WTC11 (cell line): ENCODE data around the gene ELFN1. TPM values are rescaled to one million over a fixed set of nuclear protein-coding genes. Genes with fewer than 3 reads are reported as not detected.

Experiments used
- ATAC-seq: fragments of 200-7000 bp; cut with Tn5 transposase; 2 replicates; pipeline ENCODE4 v1.10.0; 2021; ENCODE audit warnings: mild to moderate bottlenecking, moderate library complexity
- CTCF ChIA-PET: fragments of 300-600 bp; sonication (Branson Sonifier 250); formaldehyde crosslinking; loops from one replicate; lab custom pipeline; 2021; ENCODE audit warnings: antibody characterized with exemption; lab: Charles Lee
- POLR2A ChIA-PET: fragments of 350-600 bp; sonication (Branson Sonifier 250); formaldehyde crosslinking; loops from one replicate; lab custom pipeline; 2021; ENCODE audit warnings: antibody characterized with exemption; lab: Charles Lee
- DNase-seq: peaks from one replicate; pipeline ENCODE4 v3.0.0; 2021; ENCODE audit warnings: low spot score
- H3K27ac Mint-ChIP-seq: 2 replicates; pipeline ENCODE4 v1.8.0; 2021; ENCODE audit warnings: mixed read lengths
- H3K27me3 Mint-ChIP-seq: 2 replicates; pipeline ENCODE4 v1.8.0; 2021; ENCODE audit warnings: low read depth, mild to moderate bottlenecking, moderate library complexity, mixed read lengths
- H3K36me3 Mint-ChIP-seq: 2 replicates; pipeline ENCODE4 v1.8.0; 2021; ENCODE audit warnings: mixed read lengths
- H3K4me1 Mint-ChIP-seq: 2 replicates; pipeline ENCODE4 v1.8.0; 2022; ENCODE audit warnings: mixed read lengths
- H3K4me3 Mint-ChIP-seq: 2 replicates; pipeline ENCODE4 v1.8.0; 2021; ENCODE audit warnings: mild to moderate bottlenecking, moderate library complexity, mixed read lengths
- H3K9me3 Mint-ChIP-seq: 2 replicates; pipeline ENCODE4 v1.8.0; 2021; ENCODE audit warnings: mixed read lengths
- AFF4 ChIP-seq: sonication (generic); formaldehyde crosslinking; IDR thresholded peaks from 2 replicates; pipeline ENCODE4 v1.8.1; 2023; ENCODE audit warnings: mild to moderate bottlenecking, missing genetic modification reagents, borderline replicate concordance
- ATF2 ChIP-seq: sonication (generic); formaldehyde crosslinking; IDR thresholded peaks from 2 replicates; pipeline ENCODE4 v1.8.1; 2022; ENCODE audit warnings: low read depth, missing genetic modification reagents, borderline replicate concordance
- E2F5 ChIP-seq: sonication (generic); formaldehyde crosslinking; IDR thresholded peaks from 2 replicates; pipeline ENCODE4 v1.8.1; 2022; ENCODE audit warnings: mild to moderate bottlenecking, moderate library complexity, missing genetic modification reagents
- ETV6 ChIP-seq: sonication (generic); formaldehyde crosslinking; IDR thresholded peaks from 2 replicates; pipeline ENCODE4 v1.8.1; 2022; ENCODE audit warnings: mild to moderate bottlenecking, missing genetic modification reagents
- GABPB1 ChIP-seq: sonication (generic); formaldehyde crosslinking; IDR thresholded peaks from 2 replicates; pipeline ENCODE4 v1.8.1; 2023; ENCODE audit warnings: mild to moderate bottlenecking, missing genetic modification reagents
- GRHL2 ChIP-seq: fragments of 250-450 bp; sonication (Bioruptor Pico); IDR thresholded peaks from 2 replicates; pipeline ENCODE4 v1.8.0; 2022; ENCODE audit warnings: mild to moderate bottlenecking, moderate library complexity; ENCODE audit not compliant: insufficient replicate concordance, severe bottlenecking
- GTF2I ChIP-seq: fragments of 250-450 bp; sonication (Bioruptor Pico); conservative IDR thresholded peaks from 2 replicates; pipeline ENCODE4 v1.4.0; 2021; ENCODE audit warnings: mild to moderate bottlenecking
- IRF2 ChIP-seq: sonication (generic); formaldehyde crosslinking; IDR thresholded peaks from 2 replicates; pipeline ENCODE4 v1.8.0; 2022; ENCODE audit warnings: low read depth, missing genetic modification reagents, borderline replicate concordance
- JUN ChIP-seq: sonication (generic); formaldehyde crosslinking; IDR thresholded peaks from 2 replicates; pipeline ENCODE4 v1.8.0; 2023; ENCODE audit warnings: mild to moderate bottlenecking, missing genetic modification reagents
- NR2C2 ChIP-seq: sonication (generic); formaldehyde crosslinking; IDR thresholded peaks from 2 replicates; pipeline ENCODE4 v1.8.0; 2022; ENCODE audit warnings: mild to moderate bottlenecking, missing genetic modification reagents
- OVOL2 ChIP-seq: fragments of 250-450 bp; sonication (Bioruptor Pico); IDR thresholded peaks from 2 replicates; pipeline ENCODE4 v1.9.0; 2021; ENCODE audit warnings: mild to moderate bottlenecking, borderline replicate concordance
- SMAD4 ChIP-seq: sonication (generic); formaldehyde crosslinking; IDR thresholded peaks from 2 replicates; pipeline ENCODE4 v1.8.0; 2022; ENCODE audit warnings: mild to moderate bottlenecking, missing genetic modification reagents
- STAT6 ChIP-seq: sonication (generic); formaldehyde crosslinking; conservative IDR thresholded peaks from 2 replicates; pipeline ENCODE4 v1.8.1; 2023; ENCODE audit warnings: mild to moderate bottlenecking, low read depth, missing genetic modification reagents, moderate library complexity
- ZBTB21 ChIP-seq: sonication (generic); formaldehyde crosslinking; IDR thresholded peaks from 2 replicates; pipeline ENCODE4 v1.8.1; 2023; ENCODE audit warnings: mild to moderate bottlenecking, missing genetic modification reagents, borderline replicate concordance
- ZMAT4 ChIP-seq: fragments of 250-450 bp; sonication (Bioruptor Pico); IDR thresholded peaks from 2 replicates; pipeline ENCODE4 v1.9.0; 2021; ENCODE audit warnings: mild to moderate bottlenecking
- ZNF138 ChIP-seq: sonication (generic); formaldehyde crosslinking; conservative IDR thresholded peaks from 2 replicates; pipeline ENCODE4 v1.8.1; 2022; ENCODE audit warnings: mild to moderate bottlenecking, moderate library complexity, missing genetic modification reagents
- ZNF671 ChIP-seq: fragments of 250-450 bp; sonication (Bioruptor Pico); IDR thresholded peaks from 2 replicates; pipeline ENCODE4 v1.8.0; 2021; ENCODE audit warnings: mild to moderate bottlenecking
- ZSCAN18 ChIP-seq: fragments of 250-450 bp; sonication (Bioruptor Pico); IDR thresholded peaks from 2 replicates; pipeline ENCODE4 v2.1.2; 2022; ENCODE audit warnings: mild to moderate bottlenecking, moderate library complexity
- total RNA-seq: library from RNA; stranded (reverse); gene quantifications from 3 replicates; pipeline ENCODE4 v1.2.3, GENCODE V29; 2021

Gene ELFN1
- total RNA-seq, 1 experiment from 2014 or later = 4.6 TPM

- TF ChIP-seq NR2C2 (CRISPR knock-in tag) (no peak), GTF2I (CRISPR knock-in tag) (no peak), ZNF671 (CRISPR knock-in tag) (no peak), E2F5 (no peak), ZSCAN18 (CRISPR knock-in tag) (no peak), STAT6 (CRISPR knock-in tag) (no peak)
- H3K27me3 Mint-ChIP-seq = no peaks in the 10 kb centered on the region; the same call in 1 of the 2 replicates
- H3K4me1 Mint-ChIP-seq = no peaks in the 10 kb centered on the region
- H3K27ac Mint-ChIP-seq = no peak overlapping the region
- no peak overlapping the region for H3K4me3 Mint-ChIP-seq
- POLR2A ChIA-PET = no interaction called here
- peaks cover 11% of the 10 kb centered on the region for H3K36me3 Mint-ChIP-seq
- no peak for DNase-seq
- H3K9me3 Mint-ChIP-seq = peaks cover 17% of the 10 kb centered on the region
- peak; percentile 47 for ATAC-seq
- CTCF ChIA-PET = interaction anchor here (1.0 to 3.4 kb wide), 5 partner anchors 10 to 206 kb away, joined by 3 to 12 read pairs (median 6); no protein-coding TSS in a partner anchor
Measured at GRCh38 chr7:1638215-1638661, 31.8 kb upstream of the ELFN1 start.

- no peak overlapping the region for H3K27ac Mint-ChIP-seq
- ATAC-seq (no peak), DNase-seq (no peak)
- no peak overlapping the region for H3K4me3 Mint-ChIP-seq
- ChIA-PET POLR2A (no interaction called here), CTCF (interaction anchor here (1.0 to 3.4 kb wide), 5 partner anchors 9 to 207 kb away, joined by 3 to 12 read pairs (median 6); no protein-coding TSS in a partner anchor)
- TF ChIP-seq ZMAT4 (CRISPR knock-in tag) (no peak), GRHL2 (CRISPR knock-in tag) (no peak), OVOL2 (CRISPR knock-in tag) (no peak), ZNF138 (CRISPR knock-in tag) (no peak), AFF4 (CRISPR knock-in tag) (no peak), ETV6 (CRISPR knock-in tag) (no peak), JUN (CRISPR knock-in tag) (no peak), GABPB1 (CRISPR knock-in tag) (no peak), ATF2 (CRISPR knock-in tag) (no peak), ZSCAN18 (CRISPR knock-in tag) (no peak), ZBTB21 (CRISPR knock-in tag) (no peak), STAT6 (CRISPR knock-in tag) (no peak), SMAD4 (CRISPR knock-in tag) (no peak), IRF2 (CRISPR knock-in tag) (no peak)
- no peaks in the 10 kb centered on the region for H3K4me1 Mint-ChIP-seq
- H3K9me3 Mint-ChIP-seq = peaks cover 17% of the 10 kb centered on the region
- H3K27me3 Mint-ChIP-seq = no peaks in the 10 kb centered on the region; the same call in 1 of the 2 replicates
- peaks cover 11% of the 10 kb centered on the region for H3K36me3 Mint-ChIP-seq
Measured at GRCh38 chr7:1639071-1639470, 31.0 kb upstream of the ELFN1 start.
